HG03520 (cell line): ENCODE measurements around the gene MICALL2.

Experiments
- ATAC-seq: cut with Tn5 transposase; IDR thresholded peaks from one replicate; pipeline ENCODE4 v1.9.1; 2021; ENCODE audit warnings: mild to moderate bottlenecking, moderate library complexity; ENCODE audit not compliant: unreplicated experiment

The MICALL2 gene

DNA sequence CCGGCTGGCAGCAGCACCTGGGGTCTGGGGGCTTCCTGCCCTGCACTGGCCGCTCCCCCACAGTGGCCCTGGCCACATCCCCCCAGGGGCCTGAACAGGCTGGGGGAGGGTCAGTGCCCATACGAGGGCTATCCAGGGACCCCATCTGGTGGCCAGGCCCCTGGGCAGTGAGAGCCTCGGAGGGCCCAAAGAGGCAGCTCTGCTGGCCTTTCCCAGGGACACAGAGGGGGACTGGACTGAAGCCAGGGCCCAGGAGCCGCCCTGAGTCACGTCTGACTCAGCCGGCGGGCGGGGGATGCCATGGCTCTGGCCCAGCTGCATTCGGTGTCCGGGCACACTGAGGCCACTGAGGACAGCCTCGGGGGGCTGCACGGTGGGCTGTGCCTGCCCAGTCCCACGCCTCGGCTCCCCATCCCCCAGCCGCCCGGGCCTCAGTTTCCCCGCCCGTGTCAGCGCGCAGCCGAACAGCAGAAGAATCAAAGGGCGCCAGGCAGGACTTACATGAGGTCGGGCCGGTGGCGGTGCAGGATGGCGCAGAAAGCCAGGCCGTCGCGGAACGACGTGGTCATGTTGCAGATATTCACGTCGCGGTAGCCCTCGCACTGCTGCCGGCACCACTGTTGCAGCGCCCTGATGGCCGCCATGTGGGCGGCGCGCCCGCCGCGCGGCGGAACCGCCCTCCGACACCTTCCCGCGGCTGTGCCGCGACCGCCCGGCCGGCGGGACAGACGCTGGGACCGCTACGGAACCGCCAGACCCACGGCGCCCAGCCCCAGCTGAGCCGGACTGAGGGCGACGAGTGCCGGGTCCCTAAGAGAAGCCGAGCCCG lies at the start of gene MICALL2:
TSS of gene MICALL2 (minus strand) at position 788 of the 829 bp plus-strand sequence. CDS start at position 644, 144 bp downstream.
- ATAC-seq, result peak; percentile 17

DNA sequence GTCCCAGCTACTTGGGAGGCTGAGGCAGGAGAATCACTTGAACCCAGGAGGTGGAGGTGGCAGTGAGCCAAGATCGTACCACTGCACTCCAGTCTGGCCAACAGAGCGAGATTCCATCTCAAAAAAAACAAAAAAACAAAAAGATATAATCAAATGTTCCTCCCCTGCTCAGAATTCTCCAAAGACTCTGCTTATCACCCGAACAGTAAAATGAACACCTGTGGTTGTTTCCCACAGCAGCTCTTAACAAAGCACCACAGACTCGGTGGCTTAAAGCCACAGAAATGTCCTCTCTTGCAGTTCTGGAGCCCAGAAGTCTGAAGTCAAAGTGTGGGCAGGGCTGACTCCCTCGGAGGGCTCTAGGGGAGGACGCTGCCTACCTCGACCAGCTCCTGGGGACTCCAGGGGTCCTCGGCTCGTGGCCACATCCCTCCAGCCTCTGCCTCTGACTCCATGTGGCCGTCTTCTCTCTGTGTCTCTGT lies 49.0 kb upstream of the MICALL2 start:
- ATAC-seq, result no peak

DNA sequence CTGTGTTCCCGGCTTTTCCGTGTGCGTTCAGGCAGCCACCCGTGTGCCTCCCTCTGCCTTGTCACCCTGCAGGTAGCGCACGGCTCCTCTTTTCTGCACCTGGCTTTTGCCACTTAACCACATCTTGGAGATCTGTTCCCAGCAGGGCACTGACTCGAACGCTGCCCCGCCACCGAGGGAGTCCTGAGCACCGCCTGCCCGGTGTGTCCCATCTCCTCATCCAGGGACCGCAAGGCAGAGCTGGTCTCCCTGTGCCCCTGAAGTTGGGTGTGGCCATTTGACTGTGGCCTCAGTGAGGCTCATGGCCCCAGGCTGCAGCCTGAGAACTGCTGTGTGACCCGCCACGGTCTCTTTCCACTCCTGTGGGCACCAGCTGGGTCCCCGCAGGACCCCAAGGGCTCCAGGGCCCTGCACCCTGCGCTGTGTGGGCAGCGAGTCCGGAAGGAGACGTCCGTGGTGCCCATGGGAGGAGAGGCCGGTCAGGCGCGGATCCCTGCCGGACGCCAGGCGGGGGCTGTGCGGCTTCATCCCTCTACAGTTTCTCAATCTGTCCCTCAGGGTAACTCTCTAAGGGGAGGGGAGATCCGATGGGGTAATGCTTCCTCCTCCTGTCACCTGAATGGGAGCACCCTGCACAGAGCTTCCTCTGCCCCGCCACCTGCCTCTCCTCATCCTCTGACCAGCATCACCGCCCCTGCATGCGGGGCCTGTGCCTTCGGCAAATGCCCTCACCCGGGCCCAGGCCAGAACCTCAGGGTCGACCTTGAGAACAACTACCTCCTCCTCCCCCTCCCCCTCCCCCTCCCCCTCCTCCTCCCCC lies 46.7 kb upstream of the MICALL2 start:
- ATAC-seq, result no peak

DNA sequence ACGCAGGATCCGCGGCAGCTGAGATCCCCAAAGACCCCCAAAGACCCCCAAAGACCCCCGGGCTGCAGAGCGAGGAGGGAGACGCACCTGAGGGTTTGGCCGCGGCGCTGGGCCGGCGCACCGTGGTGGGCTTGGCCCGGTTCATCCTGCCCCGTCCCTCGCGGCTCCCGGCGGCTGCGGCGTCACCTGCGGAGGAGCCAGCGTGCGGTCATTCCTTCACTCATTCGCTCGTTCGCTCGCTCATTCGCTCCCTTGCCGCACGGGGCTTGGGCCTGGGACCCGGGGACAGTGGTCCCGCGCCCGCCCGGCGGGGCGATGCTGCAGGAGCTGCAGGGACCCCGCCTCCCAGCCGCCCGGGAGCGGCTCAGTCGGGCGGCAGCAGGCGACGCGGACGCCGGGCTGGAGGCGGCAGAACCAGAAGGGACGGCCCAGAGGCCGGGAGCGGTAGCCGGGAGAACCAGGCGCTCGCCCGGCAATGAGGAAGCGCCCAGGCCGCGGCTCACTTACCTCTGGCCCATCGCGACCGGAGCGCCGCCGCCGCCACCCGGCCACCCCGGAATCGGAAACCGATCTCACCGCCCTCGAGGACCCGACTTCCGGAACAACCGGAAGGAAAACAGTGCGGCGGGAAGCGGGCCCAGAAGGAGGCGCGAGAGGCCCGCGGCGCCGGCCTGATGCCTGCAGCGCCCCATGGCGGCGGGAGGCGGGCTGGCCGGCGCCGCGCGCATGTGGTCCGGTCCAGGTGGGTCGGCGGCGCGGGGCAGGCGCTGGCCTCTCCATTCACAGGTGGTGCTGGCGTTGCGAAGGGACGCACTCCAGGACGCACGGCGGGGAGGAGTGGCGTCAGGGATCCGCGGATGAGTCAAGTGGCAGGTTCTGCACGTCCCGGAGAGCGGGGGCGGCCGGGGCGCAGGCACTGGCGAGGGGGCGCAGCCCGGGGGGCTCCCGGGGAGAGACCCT lies 44.8 kb upstream of the MICALL2 start, which contains the start of gene INTS1:
TSS of gene INTS1 (minus strand) at position 574 of the 960 bp plus-strand sequence. CDS start at position 145, 429 bp downstream.
- ATAC-seq, result peak; percentile 79

GRCh38 chr7:1503390-1503789 lies 44.1 kb upstream of the MICALL2 start:
- ATAC-seq, result no peak

GRCh38 chr7:1502845-1503244 lies 43.6 kb upstream of the MICALL2 start:
- ATAC-seq, result no peak

DNA sequence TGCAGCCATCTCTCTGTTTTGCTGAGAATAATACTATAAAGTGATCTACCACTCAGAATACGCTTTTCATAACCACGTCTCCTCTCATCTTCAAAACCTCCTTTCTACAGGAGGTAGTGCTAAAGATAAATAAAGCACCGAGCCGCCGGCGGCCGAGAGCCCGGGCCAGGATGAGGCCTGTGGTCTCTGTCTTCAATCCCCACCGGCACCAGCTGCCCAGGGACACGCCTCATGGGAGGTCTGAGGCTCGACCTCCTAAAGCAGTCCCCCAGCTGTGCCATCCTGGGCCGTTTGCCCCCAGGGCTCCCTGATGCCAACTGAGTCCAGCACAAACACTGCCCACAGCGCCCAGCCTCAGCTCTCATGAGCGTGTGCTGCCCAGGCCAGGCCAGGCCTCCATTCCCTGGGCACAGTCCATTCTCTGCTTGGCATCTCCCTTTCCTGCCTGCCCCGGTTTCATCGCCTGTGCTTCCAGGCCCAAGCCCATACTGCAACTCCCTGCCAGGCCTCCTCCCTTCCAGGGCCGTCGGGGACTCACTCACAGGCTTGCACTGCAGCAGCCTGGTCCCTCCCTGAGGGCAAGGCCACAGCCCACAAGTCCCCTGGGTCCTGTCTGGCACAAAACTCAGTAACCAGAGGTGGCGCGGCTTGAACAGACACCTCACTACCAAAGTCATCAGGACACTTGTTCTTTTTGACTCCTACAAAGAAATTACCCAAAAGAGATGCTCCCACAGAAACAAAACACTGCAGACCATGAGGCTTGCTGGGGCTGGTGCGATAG lies 42.4 kb upstream of the MICALL2 start:
- ATAC-seq, result no peak

DNA sequence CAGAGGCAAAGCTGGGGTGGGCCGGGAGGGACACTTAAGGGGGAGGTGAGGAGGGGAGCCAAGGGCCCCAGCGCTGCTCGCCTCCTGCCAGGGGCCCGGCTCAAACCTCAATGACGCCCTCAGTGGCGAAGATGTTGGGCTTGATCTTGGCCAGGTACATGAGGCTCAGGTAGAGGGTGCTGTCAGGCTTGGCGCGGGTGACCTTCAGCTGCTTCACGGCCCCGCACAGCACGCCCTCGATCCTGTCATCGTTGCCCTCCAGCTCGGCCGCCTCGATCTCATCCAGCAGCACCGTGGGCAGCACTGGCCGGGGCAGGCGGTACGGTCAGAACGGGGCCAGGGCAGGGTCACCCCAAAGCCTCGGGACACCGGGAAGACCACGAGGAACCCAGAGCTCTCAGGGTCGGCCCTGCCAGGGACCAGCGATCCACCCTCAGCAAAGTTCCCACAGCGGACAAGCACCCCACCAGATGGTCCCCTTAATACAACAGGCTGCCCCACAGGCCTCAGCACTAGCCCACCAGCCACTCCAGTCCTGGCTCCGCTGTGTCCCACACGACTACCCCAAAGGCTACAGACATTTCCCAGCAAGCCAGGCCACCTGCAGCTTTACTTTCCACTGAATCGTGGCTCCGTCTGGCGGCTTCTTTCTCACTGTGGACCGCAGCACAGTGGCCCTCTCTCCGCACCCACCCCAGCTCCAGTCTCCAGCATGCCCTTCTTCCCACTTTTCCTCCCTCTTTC lies 41.0 kb upstream of the MICALL2 start:
- ATAC-seq, result no peak

- ATAC-seq, result no peak
Observed at GRCh38 chr7:1499367-1500029, 40.2 kb upstream of the MICALL2 start.

DNA sequence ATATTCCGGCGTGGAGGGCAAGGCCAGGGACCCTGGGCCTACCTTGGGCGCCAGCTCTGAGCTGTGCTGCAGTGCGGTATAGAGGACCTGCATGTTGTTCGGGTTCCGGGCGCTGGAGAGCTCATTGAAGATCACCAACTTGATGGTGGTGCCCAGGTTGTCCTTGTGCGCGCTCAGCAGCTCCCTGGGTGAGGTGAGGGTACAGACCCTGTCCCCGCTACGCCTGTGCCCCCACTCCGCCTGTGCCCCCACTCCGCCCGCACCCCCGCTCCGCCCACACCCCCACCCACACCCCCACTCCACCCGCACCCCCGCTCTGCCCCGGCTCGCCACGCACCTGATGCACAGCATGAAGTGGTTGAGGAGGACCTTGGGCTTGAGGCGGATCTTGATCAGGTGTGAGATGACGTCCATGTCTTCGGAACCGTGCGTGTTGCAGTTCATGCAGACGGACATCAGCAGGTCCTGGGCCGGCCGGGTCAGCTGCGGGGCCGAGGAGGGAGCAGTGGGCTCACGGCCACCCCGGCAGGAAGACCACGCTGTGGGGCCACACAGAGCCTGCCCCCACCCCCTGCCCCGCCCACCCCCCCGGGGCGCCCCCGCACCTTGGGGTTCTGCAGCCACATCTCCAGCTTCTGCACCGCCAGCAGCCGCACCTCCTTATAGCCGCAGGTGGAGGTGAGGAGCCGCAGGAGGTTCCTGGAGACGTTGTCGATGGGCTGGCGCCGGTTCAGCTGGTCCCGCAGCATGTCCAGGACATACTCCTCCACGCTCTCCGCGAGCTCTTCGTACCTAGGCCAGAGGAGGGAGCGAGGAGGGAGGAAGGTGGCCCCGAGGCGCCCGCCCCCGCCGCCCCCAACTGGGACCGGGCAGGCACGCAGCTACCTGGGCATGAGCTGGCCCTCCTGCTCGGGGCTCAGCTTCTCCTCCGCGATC lies 39.4 kb upstream of the MICALL2 start:
- no peak for ATAC-seq

DNA sequence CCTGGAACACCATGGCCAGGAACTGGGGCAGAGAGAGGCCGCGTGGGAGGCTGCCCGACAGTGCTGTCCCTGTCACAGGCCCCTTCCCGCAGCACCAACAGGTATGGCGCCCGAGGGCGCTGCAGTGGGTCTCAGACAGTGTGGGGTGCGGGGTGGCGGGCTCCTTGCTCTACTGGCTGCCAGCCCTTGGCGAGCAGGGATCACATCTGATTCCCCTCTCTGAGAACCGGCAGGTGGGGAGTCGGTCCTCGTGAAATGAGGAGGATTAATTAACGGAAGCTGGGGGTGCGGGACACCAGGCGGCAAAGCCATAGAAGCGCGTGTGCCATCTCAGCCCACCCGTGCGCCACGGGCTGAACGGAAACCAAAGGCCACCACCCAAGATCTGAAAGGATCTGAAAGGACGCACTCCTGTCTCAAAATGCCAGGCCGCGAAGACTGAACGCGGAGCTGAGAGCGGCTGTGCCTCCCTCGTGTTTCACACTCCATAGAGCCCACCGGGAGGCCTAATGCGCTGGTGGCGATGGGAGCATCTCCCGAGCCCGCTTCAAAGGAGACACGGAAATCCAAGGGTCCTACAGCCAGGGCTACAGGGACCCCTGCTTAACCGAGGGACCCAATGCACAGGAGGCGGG lies 38.1 kb upstream of the MICALL2 start:
- ATAC-seq, result no peak

GRCh38 chr7:1496531-1497292 lies 37.4 kb upstream of the MICALL2 start:
- ATAC-seq, result no peak

GRCh38 chr7:1495564-1496242 lies 36.4 kb upstream of the MICALL2 start:
- no peak for ATAC-seq

GRCh38 chr7:1494866-1495563 lies 35.7 kb upstream of the MICALL2 start:
- no peak for ATAC-seq

- no peak for ATAC-seq
Observed at GRCh38 chr7:1494447-1494846, 35.2 kb upstream of the MICALL2 start.
